Measurements from ENCODE around the gene CNTN4.

CNTN4 gene

DNA sequence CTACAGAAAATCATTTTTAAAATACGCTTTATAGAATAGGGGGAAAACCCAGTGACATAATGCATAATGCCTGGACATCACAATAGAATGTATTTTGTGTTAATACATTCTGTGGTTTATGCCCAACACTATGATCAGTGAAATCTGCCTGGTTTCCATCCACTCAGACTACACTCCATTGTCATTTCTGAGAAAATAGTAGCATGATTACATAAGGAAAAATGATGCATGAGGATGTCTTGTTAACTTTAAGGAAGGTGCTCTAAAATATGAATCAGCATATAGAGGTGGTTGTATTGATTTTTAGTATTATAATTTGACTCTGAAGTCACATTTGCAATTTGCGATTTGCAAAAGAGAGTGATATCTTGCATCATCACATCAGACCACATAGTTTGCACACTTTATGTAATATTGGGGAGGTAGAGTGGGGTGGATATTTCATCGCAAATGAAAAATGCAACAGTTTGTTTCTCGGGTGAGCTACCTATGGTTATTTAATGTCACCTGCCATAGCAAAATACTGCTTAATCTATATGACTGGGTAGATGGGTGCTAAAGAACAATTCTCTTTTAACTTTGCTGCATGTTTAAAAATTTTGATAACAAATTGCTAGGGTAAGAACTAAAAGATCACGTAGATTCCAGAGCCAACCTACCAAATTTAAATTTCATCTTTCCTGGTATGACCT is 607.6 kb downstream of the CNTN4 start:
- Histone ChIP-seq H3K9ac (ENCODE audit: low read length) (no peak overlapping the region), H3K4me3 (ENCODE audit: low read length) (no peak overlapping the region), H3K36me3 (ENCODE audit: control insufficient read depth, insufficient read depth, low read length, severe bottlenecking) (no peaks in the 10 kb centered on the region)

GRCh38 chr3:2706836-2707210 is 608.2 kb downstream of the CNTN4 start:
- H3K4me3 ChIP-seq (ENCODE audit: low read length): no peak overlapping the region
- no peak overlapping the region for H3K9ac ChIP-seq (ENCODE audit: low read length)
- no peaks in the 10 kb centered on the region for H3K4me1 ChIP-seq (ENCODE audit: control insufficient read depth, insufficient read depth, low read length)
- H3K9me3 ChIP-seq (ENCODE audit: control insufficient read depth, low read length): no peaks in the 10 kb centered on the region
- no peaks in the 10 kb centered on the region for H3K27me3 ChIP-seq (replicated peaks; ENCODE audit: control insufficient read depth, insufficient read depth, low read length)
- no peaks in the 10 kb centered on the region for H3K36me3 ChIP-seq (ENCODE audit: control insufficient read depth, insufficient read depth, low read length, severe bottlenecking)
- no peak for DNase-seq (ENCODE audit: low read depth)

More for the DNA sequence above, 607.6 kb downstream of the CNTN4 start:
- no peak for DNase-seq (ENCODE audit: low read depth)
- no peaks in the 10 kb centered on the region for H3K4me1 ChIP-seq (ENCODE audit: control insufficient read depth, insufficient read depth, low read length)
- H3K27me3 ChIP-seq (replicated peaks; ENCODE audit: control insufficient read depth, insufficient read depth, low read length): no peaks in the 10 kb centered on the region
- H3K9me3 ChIP-seq (ENCODE audit: control insufficient read depth, low read length): no peaks in the 10 kb centered on the region

DNA sequence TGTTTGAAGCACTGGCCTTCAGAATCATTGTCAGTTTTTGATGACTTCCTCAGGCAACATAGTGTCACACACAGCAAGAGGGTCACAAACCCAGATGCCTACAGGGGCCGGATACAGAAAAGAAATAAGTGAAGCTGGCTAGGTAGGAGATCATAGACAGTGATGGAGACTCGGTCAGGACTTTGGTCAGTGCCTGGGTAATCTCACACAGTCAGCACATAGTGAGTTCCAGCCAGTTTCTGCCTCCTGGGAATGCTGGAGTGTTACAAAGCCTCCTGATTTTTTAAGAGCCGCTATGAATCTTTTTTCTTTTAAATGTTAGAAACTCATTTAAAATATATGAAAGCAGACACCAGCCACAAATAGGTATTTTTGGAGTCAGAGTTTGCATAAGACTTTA is 612.4 kb downstream of the CNTN4 start:
- no peak for DNase-seq (ENCODE audit: low read depth)
- Histone ChIP-seq H3K27me3 (replicated peaks; ENCODE audit: control insufficient read depth, insufficient read depth, low read length) (no peaks in the 10 kb centered on the region), H3K36me3 (ENCODE audit: control insufficient read depth, insufficient read depth, low read length, severe bottlenecking) (no peaks in the 10 kb centered on the region), H3K9ac (ENCODE audit: low read length) (no peak overlapping the region), H3K4me1 (ENCODE audit: control insufficient read depth, insufficient read depth, low read length) (no peaks in the 10 kb centered on the region), H3K4me3 (ENCODE audit: low read length) (no peak overlapping the region), H3K9me3 (ENCODE audit: control insufficient read depth, low read length) (no peaks in the 10 kb centered on the region)

DNA sequence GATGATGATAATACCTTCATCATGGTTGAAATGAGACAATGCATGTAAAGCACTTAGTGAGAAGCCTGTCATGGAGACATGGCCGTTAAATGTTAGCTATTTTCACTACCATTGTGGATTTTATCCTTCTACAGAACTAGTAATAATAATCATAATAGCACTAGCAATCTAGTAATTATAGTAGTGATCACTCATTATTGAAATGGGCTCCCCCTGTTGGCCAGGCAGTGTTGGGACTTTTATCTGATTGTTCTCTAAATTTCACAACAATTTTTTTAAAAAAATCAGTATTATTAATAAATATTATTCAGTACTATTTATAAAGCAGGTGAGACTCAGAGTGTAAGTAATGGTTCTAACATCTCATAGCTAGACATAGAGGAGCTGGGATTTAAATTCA is 615.3 kb downstream of the CNTN4 start:
- H3K27me3 ChIP-seq (replicated peaks; ENCODE audit: control insufficient read depth, insufficient read depth, low read length): no peaks in the 10 kb centered on the region
- no peaks in the 10 kb centered on the region for H3K4me1 ChIP-seq (ENCODE audit: control insufficient read depth, insufficient read depth, low read length)
- no peak overlapping the region for H3K9ac ChIP-seq (ENCODE audit: low read length)
- H3K4me3 ChIP-seq (ENCODE audit: low read length): no peak overlapping the region
- no peak for DNase-seq (ENCODE audit: low read depth)
- no peaks in the 10 kb centered on the region for H3K9me3 ChIP-seq (ENCODE audit: control insufficient read depth, low read length)
- no peaks in the 10 kb centered on the region for H3K36me3 ChIP-seq (ENCODE audit: control insufficient read depth, insufficient read depth, low read length, severe bottlenecking)

- no peaks in the 10 kb centered on the region for H3K27me3 ChIP-seq (replicated peaks; ENCODE audit: control insufficient read depth, insufficient read depth, low read length)
- no peak overlapping the region for H3K9ac ChIP-seq (ENCODE audit: low read length)
- H3K36me3 ChIP-seq (ENCODE audit: control insufficient read depth, insufficient read depth, low read length, severe bottlenecking): no peaks in the 10 kb centered on the region
- DNase-seq (ENCODE audit: low read depth): no peak
- H3K4me3 ChIP-seq (ENCODE audit: low read length): no peak overlapping the region
- no peaks in the 10 kb centered on the region for H3K4me1 ChIP-seq (ENCODE audit: control insufficient read depth, insufficient read depth, low read length)
- no peaks in the 10 kb centered on the region for H3K9me3 ChIP-seq (ENCODE audit: control insufficient read depth, low read length)
These were observed 616.2 kb downstream of the CNTN4 start for GRCh38 chr3:2714834-2715233.

- no peaks in the 10 kb centered on the region for H3K9me3 ChIP-seq (ENCODE audit: control insufficient read depth, low read length)
- no peaks in the 10 kb centered on the region for H3K36me3 ChIP-seq (ENCODE audit: control insufficient read depth, insufficient read depth, low read length, severe bottlenecking)
- H3K4me1 ChIP-seq (ENCODE audit: control insufficient read depth, insufficient read depth, low read length): no peaks in the 10 kb centered on the region
- DNase-seq (ENCODE audit: low read depth): no peak
- H3K4me3 ChIP-seq (ENCODE audit: low read length): no peak overlapping the region
- H3K27me3 ChIP-seq (replicated peaks; ENCODE audit: control insufficient read depth, insufficient read depth, low read length): no peaks in the 10 kb centered on the region
- no peak overlapping the region for H3K9ac ChIP-seq (ENCODE audit: low read length)
These were observed 628.4 kb downstream of the CNTN4 start for GRCh38 chr3:2727101-2727500.

GRCh38 chr3:2727610-2728318 is 629.1 kb downstream of the CNTN4 start:
- Histone ChIP-seq H3K9ac (ENCODE audit: low read length) (no peak overlapping the region), H3K9me3 (ENCODE audit: control insufficient read depth, low read length) (no peaks in the 10 kb centered on the region), H3K4me1 (ENCODE audit: control insufficient read depth, insufficient read depth, low read length) (no peaks in the 10 kb centered on the region), H3K27me3 (replicated peaks; ENCODE audit: control insufficient read depth, insufficient read depth, low read length) (no peaks in the 10 kb centered on the region), H3K4me3 (ENCODE audit: low read length) (no peak overlapping the region), H3K36me3 (ENCODE audit: control insufficient read depth, insufficient read depth, low read length, severe bottlenecking) (no peaks in the 10 kb centered on the region)
- DNase-seq (ENCODE audit: low read depth): no peak

- no peaks in the 10 kb centered on the region for H3K9me3 ChIP-seq (ENCODE audit: control insufficient read depth, low read length)
- no peaks in the 10 kb centered on the region for H3K27me3 ChIP-seq (replicated peaks; ENCODE audit: control insufficient read depth, insufficient read depth, low read length)
- no peak for DNase-seq (ENCODE audit: low read depth)
- H3K4me3 ChIP-seq (ENCODE audit: low read length): no peak overlapping the region
- H3K36me3 ChIP-seq (ENCODE audit: control insufficient read depth, insufficient read depth, low read length, severe bottlenecking): no peaks in the 10 kb centered on the region
- no peak overlapping the region for H3K9ac ChIP-seq (ENCODE audit: low read length)
- no peaks in the 10 kb centered on the region for H3K4me1 ChIP-seq (ENCODE audit: control insufficient read depth, insufficient read depth, low read length)
These were observed 633.2 kb downstream of the CNTN4 start for GRCh38 chr3:2731843-2732242.

DNA sequence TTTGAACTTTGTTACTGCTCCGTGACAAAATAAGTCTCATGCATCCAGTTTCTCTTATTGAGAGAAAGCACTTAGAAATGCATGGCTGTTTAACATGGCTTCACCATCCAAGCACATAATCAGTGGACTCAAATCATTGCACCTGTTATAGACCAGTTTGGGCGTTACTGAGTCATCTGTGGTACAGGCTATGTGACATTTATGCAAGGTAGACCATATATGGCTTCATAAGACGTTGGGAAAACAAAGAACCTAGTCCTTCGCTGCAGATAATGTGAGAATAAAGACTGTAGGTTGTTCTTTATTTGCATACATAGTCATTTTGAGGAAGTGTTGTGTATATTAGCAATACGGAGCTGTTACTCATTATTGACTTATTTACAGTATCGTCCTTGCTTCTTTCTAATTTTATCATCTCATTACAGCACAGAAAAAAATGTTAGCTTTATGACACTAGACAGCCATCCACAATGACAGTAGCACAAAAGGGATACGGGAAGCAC is 636.8 kb downstream of the CNTN4 start:
- H3K4me1 ChIP-seq (ENCODE audit: control insufficient read depth, insufficient read depth, low read length): no peaks in the 10 kb centered on the region
- H3K9ac ChIP-seq (ENCODE audit: low read length): no peak overlapping the region
- no peaks in the 10 kb centered on the region for H3K36me3 ChIP-seq (ENCODE audit: control insufficient read depth, insufficient read depth, low read length, severe bottlenecking)
- no peaks in the 10 kb centered on the region for H3K9me3 ChIP-seq (ENCODE audit: control insufficient read depth, low read length)
- DNase-seq (ENCODE audit: low read depth): no peak
- H3K4me3 ChIP-seq (ENCODE audit: low read length): no peak overlapping the region
- no peaks in the 10 kb centered on the region for H3K27me3 ChIP-seq (replicated peaks; ENCODE audit: control insufficient read depth, insufficient read depth, low read length)

- Histone ChIP-seq H3K9ac (ENCODE audit: low read length) (no peak overlapping the region), H3K27me3 (replicated peaks; ENCODE audit: control insufficient read depth, insufficient read depth, low read length) (no peaks in the 10 kb centered on the region), H3K4me1 (ENCODE audit: control insufficient read depth, insufficient read depth, low read length) (no peaks in the 10 kb centered on the region), H3K36me3 (ENCODE audit: control insufficient read depth, insufficient read depth, low read length, severe bottlenecking) (no peaks in the 10 kb centered on the region), H3K9me3 (ENCODE audit: control insufficient read depth, low read length) (no peaks in the 10 kb centered on the region), H3K4me3 (ENCODE audit: low read length) (no peak overlapping the region)
- no peak for DNase-seq (ENCODE audit: low read depth)
These were observed 642.9 kb downstream of the CNTN4 start for GRCh38 chr3:2741516-2741915.

DNA sequence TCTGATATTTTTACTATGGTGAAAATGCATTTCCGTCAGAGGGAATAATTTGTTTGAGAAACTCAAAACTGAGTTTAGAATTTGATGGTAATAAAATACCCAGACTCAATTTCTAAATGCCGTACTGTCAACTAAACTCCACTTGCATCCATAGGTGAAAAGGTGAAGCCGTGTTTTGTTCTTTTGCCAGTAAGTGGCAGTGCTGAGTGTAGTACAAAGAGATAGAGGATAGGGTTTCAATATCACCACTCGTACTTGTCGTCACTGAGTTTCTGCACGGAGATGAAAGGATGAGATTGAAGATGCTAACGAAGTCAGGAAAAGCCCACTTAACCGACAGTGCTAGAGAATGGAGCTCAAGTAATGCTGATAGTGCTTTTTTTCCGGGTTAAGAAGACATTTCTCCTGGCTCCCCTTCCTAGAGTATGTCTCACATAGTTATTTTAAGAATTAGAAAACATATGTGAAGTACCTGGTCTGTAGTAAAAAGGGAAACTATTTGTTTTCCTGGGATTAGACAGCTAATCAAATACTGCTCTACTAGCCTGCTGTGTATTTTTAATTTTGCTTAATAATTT is 666.4 kb downstream of the CNTN4 start:
- Histone ChIP-seq H3K9ac (ENCODE audit: low read length) (no peak overlapping the region), H3K36me3 (ENCODE audit: control insufficient read depth, insufficient read depth, low read length, severe bottlenecking) (no peaks in the 10 kb centered on the region), H3K27me3 (replicated peaks; ENCODE audit: control insufficient read depth, insufficient read depth, low read length) (no peaks in the 10 kb centered on the region), H3K9me3 (ENCODE audit: control insufficient read depth, low read length) (no peaks in the 10 kb centered on the region), H3K4me3 (ENCODE audit: low read length) (no peak overlapping the region), H3K4me1 (ENCODE audit: control insufficient read depth, insufficient read depth, low read length) (no peaks in the 10 kb centered on the region)
- DNase-seq (ENCODE audit: low read depth): no peak
